Bronchial epithelial cell (primary cell): ENCODE results near the gene ELP4. TPM values are rescaled to one million over a fixed set of nuclear protein-coding genes. Genes with fewer than 3 reads are reported as not detected.

Experiments used
- DNase-seq: peaks from one replicate; pipeline ENCODE4 v3.0.0-alpha.2; 2010; ENCODE audit warnings: low read depth
- FAIRE-seq: peaks from 2 replicates; lab custom pipeline; 2011; peaks lifted over from hg19 to GRCh38; lab: Jason Lieb, UNC
- H3K27me3 ChIP-seq: 2 replicates; pipeline ENCODE4 v1.5.1; 2011; ENCODE audit warnings: low read length; ENCODE audit not compliant: control insufficient read depth, insufficient read depth
- H3K36me3 ChIP-seq: 2 replicates; pipeline ENCODE4 v1.5.1; 2011; ENCODE audit warnings: low read length; ENCODE audit not compliant: control insufficient read depth, insufficient read depth
- H3K4me3 ChIP-seq: 2 replicates; pipeline ENCODE4 v1.5.1; 2011; ENCODE audit warnings: mild to moderate bottlenecking, low read depth, low read length, control low read depth
- CTCF ChIP-seq: IDR thresholded peaks from 2 replicates; pipeline ENCODE4 v1.5.1; 2011; ENCODE audit warnings: mild to moderate bottlenecking, moderate library complexity, low read length, control low read depth, inconsistent platforms; ENCODE audit not compliant: insufficient read depth, severe bottlenecking
- total RNA-seq: library from RNA; depleted of rRNA; stranded (reverse); fragments of >200 nt; gene quantifications from 2 replicates; pipeline ENCODE4 v1.2.1, GENCODE V29; 2014

Gene ELP4
- total RNA-seq, 1 donor from 2014 or later = 11.1 TPM

- H3K36me3 ChIP-seq = no peaks in the 10 kb centered on the region
- H3K27me3 ChIP-seq = no peaks in the 10 kb centered on the region
- DNase-seq (no peak), FAIRE-seq (no peak)
- no peak overlapping the region for H3K4me3 ChIP-seq
- no peak for TF ChIP-seq CTCF
Observed at GRCh38 chr11:31529701-31530100, 20.1 kb downstream of the ELP4 start.

- TF ChIP-seq CTCF = no peak
- no peak overlapping the region for H3K4me3 ChIP-seq
- no peaks in the 10 kb centered on the region for H3K36me3 ChIP-seq
- DNase-seq (no peak), FAIRE-seq (no peak)
- H3K27me3 ChIP-seq = no peaks in the 10 kb centered on the region
Observed at GRCh38 chr11:31531293-31531692, 21.7 kb downstream of the ELP4 start.

GRCh38 chr11:31535479-31535878 lies 25.9 kb downstream of the ELP4 start:
- TF ChIP-seq CTCF = no peak
- Histone ChIP-seq H3K36me3 (no peaks in the 10 kb centered on the region), H3K27me3 (no peaks in the 10 kb centered on the region), H3K4me3 (no peak overlapping the region)
- no peak for DNase-seq
- no peak for FAIRE-seq

- no peak for FAIRE-seq
Observed at GRCh38 chr11:31542862-31543261, 33.3 kb downstream of the ELP4 start.

GRCh38 chr11:31555938-31556337 lies 46.4 kb downstream of the ELP4 start:
- TF ChIP-seq CTCF = no peak
- no peak for DNase-seq
- H3K4me3 ChIP-seq = no peak overlapping the region
- FAIRE-seq = no peak
- no peaks in the 10 kb centered on the region for H3K36me3 ChIP-seq
- H3K27me3 ChIP-seq = no peaks in the 10 kb centered on the region

More at GRCh38 chr11:31542862-31543261, 33.3 kb downstream of the ELP4 start:
- H3K4me3 ChIP-seq = no peak overlapping the region
- no peaks in the 10 kb centered on the region for H3K27me3 ChIP-seq
- DNase-seq = no peak
- TF ChIP-seq CTCF = no peak
- H3K36me3 ChIP-seq = no peaks in the 10 kb centered on the region

- Histone ChIP-seq H3K36me3 (no peaks in the 10 kb centered on the region), H3K4me3 (no peak overlapping the region), H3K27me3 (no peaks in the 10 kb centered on the region)
- DNase-seq (no peak), FAIRE-seq (no peak)
- TF ChIP-seq CTCF = no peak
Observed at GRCh38 chr11:31558001-31558400, 48.4 kb downstream of the ELP4 start.
